Measurements from ENCODE around the gene B4GALNT4.
"Not testable (repeated sequence)": the region's sequence is repeated elsewhere in the genome, so short reads cannot be mapped to it uniquely, and the experiment has no call there.

Gene B4GALNT4

GRCh38 chr11:369336-370018, at the start of gene B4GALNT4:
Gene B4GALNT4 (plus strand): TSS chr11:369499. CDS start chr11:369804, 305 bp downstream.
- FAIRE-seq (peak; percentile 9), DNase-seq (ENCODE audit: insufficient read length, low spot score) (no peak)

- FAIRE-seq; DNase-seq (ENCODE audit: insufficient read length, low spot score): not testable (repeated sequence)
These were observed 49.4 kb upstream of the B4GALNT4 start for GRCh38 chr11:319888-320273.

- DNase-seq (ENCODE audit: insufficient read length, low spot score) (no peak), FAIRE-seq (no peak)
These were observed 45.1 kb upstream of the B4GALNT4 start for GRCh38 chr11:324156-324555.

GRCh38 chr11:324593-325517, 44.4 kb upstream of the B4GALNT4 start:
- DNase-seq (ENCODE audit: insufficient read length, low spot score); FAIRE-seq: not testable (repeated sequence)

GRCh38 chr11:325796-326591, 43.3 kb upstream of the B4GALNT4 start:
- DNase-seq (ENCODE audit: insufficient read length, low spot score) = no peak
- FAIRE-seq = no peak

- DNase-seq (ENCODE audit: insufficient read length, low spot score) (no peak), FAIRE-seq (no peak)
These were observed 42.8 kb upstream of the B4GALNT4 start for GRCh38 chr11:326592-326841.

- DNase-seq (ENCODE audit: insufficient read length, low spot score) = no peak
- FAIRE-seq = no peak
These were observed 42.3 kb upstream of the B4GALNT4 start for GRCh38 chr11:326842-327580.

- no peak for FAIRE-seq
- DNase-seq (ENCODE audit: insufficient read length, low spot score) = no peak
These were observed 41.7 kb upstream of the B4GALNT4 start for GRCh38 chr11:327581-327923.

GRCh38 chr11:328012-328411, 41.3 kb upstream of the B4GALNT4 start:
- DNase-seq (ENCODE audit: insufficient read length, low spot score) (no peak), FAIRE-seq (no peak)

GRCh38 chr11:328516-329100, 40.7 kb upstream of the B4GALNT4 start:
- FAIRE-seq; DNase-seq (ENCODE audit: insufficient read length, low spot score): not testable (repeated sequence)

GRCh38 chr11:329886-330253, 39.4 kb upstream of the B4GALNT4 start:
- FAIRE-seq = no peak
- no peak for DNase-seq (ENCODE audit: insufficient read length, low spot score)

GRCh38 chr11:330307-330693, 39.0 kb upstream of the B4GALNT4 start:
- DNase-seq (ENCODE audit: insufficient read length, low spot score) = no peak

GRCh38 chr11:330694-331357, 38.5 kb upstream of the B4GALNT4 start:
- no peak for DNase-seq (ENCODE audit: insufficient read length, low spot score)
- no peak for FAIRE-seq

More at GRCh38 chr11:330307-330693, 39.0 kb upstream of the B4GALNT4 start:
- no peak for FAIRE-seq

- no peak for FAIRE-seq
These were observed 37.8 kb upstream of the B4GALNT4 start for GRCh38 chr11:331358-332060.

GRCh38 chr11:332651-333480, 36.4 kb upstream of the B4GALNT4 start:
- FAIRE-seq (no peak), DNase-seq (ENCODE audit: insufficient read length, low spot score) (no peak)

More at GRCh38 chr11:331358-332060, 37.8 kb upstream of the B4GALNT4 start:
- DNase-seq (ENCODE audit: insufficient read length, low spot score) = no peak

- FAIRE-seq = peak; percentile 9
- DNase-seq (ENCODE audit: insufficient read length, low spot score) = not testable (repeated sequence)
These were observed 35.6 kb upstream of the B4GALNT4 start for GRCh38 chr11:333616-334263.

- FAIRE-seq = no peak
- DNase-seq (ENCODE audit: insufficient read length, low spot score) = no peak
These were observed 34.9 kb upstream of the B4GALNT4 start for GRCh38 chr11:334264-334994.

Measured in HTR-8/SVneo (cell line).